Measurements from ENCODE around the gene RING1. TPM values are rescaled to one million over a fixed set of nuclear protein-coding genes. Genes with fewer than 3 reads are reported as not detected.

RING1 gene
- total RNA-seq, 5 donors from 2014 or later (not counting 1 experiment from before 2014, with no cell fraction given), result 37.7 to 43.8 (median 42.6) TPM

- Histone ChIP-seq H3K27ac (ENCODE audit: low read length) (peak within 1 kb of the TSS; percentile 97), H3K9me3 (no peaks in the 10 kb centered on the region), H3K4me3 (ENCODE audit: control insufficient read depth in 1 of 2, extremely low read depth in 1 of 2, low read length in 1 of 2) (peak within 1 kb of the TSS; percentile 94 to 97), H3K27me3 (replicated peaks in 1 of 2; ENCODE audit: control insufficient read depth in 2 of 2, extremely low read depth in 1 of 2, insufficient read depth in 2 of 2, low read length in 1 of 2) (no peaks in the 10 kb centered on the region), H3K4me1 (ENCODE audit: control insufficient read depth in 1 of 2, extremely low read depth in 1 of 2, insufficient read depth in 2 of 2, low read length in 2 of 2) (peaks cover 20 to 61% of the 10 kb centered on the region in 2 experiments), H3K36me3 (ENCODE audit: control insufficient read depth in 2 of 2, extremely low read depth in 1 of 2, insufficient read depth in 1 of 2, low read length in 1 of 2) (peaks cover 0 to 44% of the 10 kb centered on the region in 2 donors)
- Mint-ChIP-seq H3K27me3 (no peaks in the 10 kb centered on the region), H3K4me1 (peaks cover 71 to 75% (median 74%) of the 10 kb centered on the region in 3 donors), H3K4me3 (peak within 1 kb of the TSS; percentile 97 to 100 (median 99)), H3K9me3 (no peaks in the 10 kb centered on the region), H3K27ac (peak within 1 kb of the TSS; percentile 99 to 100), H3K36me3 (peaks cover 40% of the 10 kb centered on the region)
- ChIA-PET CTCF (interaction anchor here in 1 of 2 donors (0.7 kb wide), 1 partner anchor 97 kb away, joined by 6 read pairs; no protein-coding TSS in a partner anchor), POLR2A (interaction anchor here in 1 of 2 donors (0.7 kb wide), 1 partner anchor 17 kb away, joined by 9 read pairs; no protein-coding TSS in a partner anchor)
- WGBS (ENCODE audit: insufficient coverage), result 0% methylated on average over 51 of the region's 68 CpGs
- ATAC-seq (replicated peaks in 1 of 4) (peak; percentile 77 to 80 (median 80)), DNase-seq (peak; percentile 95 to 100 (median 99))
Observed at GRCh38 chr6:33200219-33201146, 7.8 kb upstream of the RING1 start, which contains the start of the genes RXRB and SLC39A7. Gene RXRB (minus strand): TSS chr6:33200665. CDS start chr6:33200476, 189 bp downstream. Gene SLC39A7 (plus strand): TSS chr6:33200867. CDS start chr6:33201246, 379 bp downstream.

- Mint-ChIP-seq H3K9me3 (no peaks in the 10 kb centered on the region), H3K27ac (peak overlapping the region; percentile 99 to 100), H3K4me3 (peak overlapping the region; percentile 97 to 100 (median 99)), H3K4me1 (peaks cover 77 to 81% (median 81%) of the 10 kb centered on the region in 3 donors), H3K27me3 (no peaks in the 10 kb centered on the region), H3K36me3 (peaks cover 33% of the 10 kb centered on the region)
- Histone ChIP-seq H3K27ac (ENCODE audit: low read length) (peak overlapping the region; percentile 97), H3K27me3 (replicated peaks in 1 of 2; ENCODE audit: control insufficient read depth in 2 of 2, extremely low read depth in 1 of 2, insufficient read depth in 2 of 2, low read length in 1 of 2) (no peaks in the 10 kb centered on the region), H3K36me3 (ENCODE audit: control insufficient read depth in 2 of 2, extremely low read depth in 1 of 2, insufficient read depth in 1 of 2, low read length in 1 of 2) (peaks cover 0 to 37% of the 10 kb centered on the region in 2 donors), H3K9me3 (no peaks in the 10 kb centered on the region), H3K4me1 (ENCODE audit: control insufficient read depth in 1 of 2, extremely low read depth in 1 of 2, insufficient read depth in 2 of 2, low read length in 2 of 2) (peaks cover 20 to 65% of the 10 kb centered on the region in 2 experiments), H3K4me3 (ENCODE audit: control insufficient read depth in 1 of 2, extremely low read depth in 1 of 2, low read length in 1 of 2) (peak overlapping the region; percentile 94 to 97)
- ATAC-seq (replicated peaks in 1 of 4) (no peak), DNase-seq (no peak)
- 9% methylated on average over 14 of the region's 14 CpGs for WGBS (ENCODE audit: insufficient coverage)
- CTCF ChIA-PET, result no interaction called here
- POLR2A ChIA-PET, result no interaction called here
Observed at GRCh38 chr6:33201147-33201545, 7.2 kb upstream of the RING1 start.

DNA sequence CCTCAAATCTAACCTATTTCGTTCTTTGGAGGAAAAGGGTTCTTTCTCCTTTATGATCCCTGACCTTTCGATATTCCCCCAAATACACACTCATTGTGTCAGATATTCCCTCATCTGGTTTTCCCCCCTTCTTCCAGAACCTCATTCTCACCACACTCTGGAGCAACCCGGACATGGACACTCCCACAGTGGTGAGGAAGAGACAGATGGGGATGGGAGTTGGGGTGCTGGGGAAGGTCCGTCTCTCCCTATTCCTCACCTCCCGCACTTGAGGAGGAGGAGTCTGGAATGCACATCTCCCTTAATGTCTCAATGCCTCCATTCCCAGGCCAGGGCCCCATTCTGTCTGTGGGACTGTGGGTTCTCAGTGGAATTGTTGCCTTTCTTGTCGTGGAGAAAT is 6.4 kb upstream of the RING1 start:
- ChIA-PET POLR2A (no interaction called here), CTCF (no interaction called here)
- peaks cover 27% of the 10 kb centered on the region for H3K36me3 Mint-ChIP-seq
- no peak overlapping the region for H3K27ac ChIP-seq (ENCODE audit: low read length)
- peak overlapping the region; percentile 69 to 73 for H3K27ac Mint-ChIP-seq
- no peaks in the 10 kb centered on the region for H3K27me3 ChIP-seq (replicated peaks in 1 of 2; ENCODE audit: control insufficient read depth in 2 of 2, extremely low read depth in 1 of 2, insufficient read depth in 2 of 2, low read length in 1 of 2)
- H3K4me3 Mint-ChIP-seq, result peak overlapping the region; percentile 97 to 100 (median 99)
- no peaks in the 10 kb centered on the region for H3K9me3 Mint-ChIP-seq
- H3K36me3 ChIP-seq (ENCODE audit: control insufficient read depth in 2 of 2, extremely low read depth in 1 of 2, insufficient read depth in 1 of 2, low read length in 1 of 2), result peaks cover 0 to 29% of the 10 kb centered on the region in 2 donors
- H3K9me3 ChIP-seq, result no peaks in the 10 kb centered on the region
- H3K4me3 ChIP-seq (ENCODE audit: control insufficient read depth in 1 of 2, extremely low read depth in 1 of 2, low read length in 1 of 2), result no peak overlapping the region
- DNase-seq (no peak), ATAC-seq (replicated peaks in 1 of 4) (no peak)
- H3K4me1 Mint-ChIP-seq, result peaks cover 81 to 85% (median 83%) of the 10 kb centered on the region in 3 donors
- no CpG with 5 or more reads among the region's 6 CpGs for WGBS (ENCODE audit: insufficient coverage)
- no peaks in the 10 kb centered on the region for H3K27me3 Mint-ChIP-seq
- H3K4me1 ChIP-seq (ENCODE audit: control insufficient read depth in 1 of 2, extremely low read depth in 1 of 2, insufficient read depth in 2 of 2, low read length in 2 of 2), result peaks cover 20 to 65% of the 10 kb centered on the region in 2 experiments

- no peak for DNase-seq
- POLR2A ChIA-PET, result no interaction called here
- Mint-ChIP-seq H3K36me3 (peaks cover 22% of the 10 kb centered on the region), H3K27ac (peak overlapping the region in 1 of 2 donors; percentile 75), H3K4me3 (peak overlapping the region; percentile 92 to 99 (median 97)), H3K4me1 (peaks cover 73 to 76% (median 75%) of the 10 kb centered on the region in 3 donors), H3K9me3 (no peaks in the 10 kb centered on the region), H3K27me3 (no peaks in the 10 kb centered on the region)
- Histone ChIP-seq H3K4me1 (ENCODE audit: control insufficient read depth in 1 of 2, extremely low read depth in 1 of 2, insufficient read depth in 2 of 2, low read length in 2 of 2) (peaks cover 23 to 68% of the 10 kb centered on the region in 2 experiments), H3K9me3 (no peaks in the 10 kb centered on the region), H3K27ac (ENCODE audit: low read length) (no peak overlapping the region), H3K27me3 (replicated peaks in 1 of 2; ENCODE audit: control insufficient read depth in 2 of 2, extremely low read depth in 1 of 2, insufficient read depth in 2 of 2, low read length in 1 of 2) (no peaks in the 10 kb centered on the region), H3K4me3 (ENCODE audit: control insufficient read depth in 1 of 2, extremely low read depth in 1 of 2, low read length in 1 of 2) (no peak overlapping the region), H3K36me3 (ENCODE audit: control insufficient read depth in 2 of 2, extremely low read depth in 1 of 2, insufficient read depth in 1 of 2, low read length in 1 of 2) (peaks cover 0 to 21% of the 10 kb centered on the region in 2 donors)
- ATAC-seq (replicated peaks in 1 of 4), result no peak
- CTCF ChIA-PET, result no interaction called here
- 86% methylated on average over 5 of the region's 6 CpGs for whole genome bisulfite sequencing (ENCODE audit: insufficient coverage)
Observed at GRCh38 chr6:33202799-33203198, 5.5 kb upstream of the RING1 start.

GRCh38 chr6:33203443-33204164 is 4.7 kb upstream of the RING1 start:
- Histone ChIP-seq H3K9me3 (no peaks in the 10 kb centered on the region), H3K4me3 (ENCODE audit: control insufficient read depth in 1 of 2, extremely low read depth in 1 of 2, low read length in 1 of 2) (peak overlapping the region in 1 of 2 donors; percentile 75), H3K27ac (ENCODE audit: low read length) (no peak overlapping the region), H3K36me3 (ENCODE audit: control insufficient read depth in 2 of 2, extremely low read depth in 1 of 2, insufficient read depth in 1 of 2, low read length in 1 of 2) (peaks cover 0 to 21% of the 10 kb centered on the region in 2 donors), H3K4me1 (ENCODE audit: control insufficient read depth in 1 of 2, extremely low read depth in 1 of 2, insufficient read depth in 2 of 2, low read length in 2 of 2) (peaks cover 23 to 64% of the 10 kb centered on the region in 2 experiments), H3K27me3 (replicated peaks in 1 of 2; ENCODE audit: control insufficient read depth in 2 of 2, extremely low read depth in 1 of 2, insufficient read depth in 2 of 2, low read length in 1 of 2) (no peaks in the 10 kb centered on the region)
- WGBS (ENCODE audit: insufficient coverage), result 100% methylated on average over 2 of the region's 7 CpGs
- CTCF ChIA-PET, result no interaction called here
- no peaks in the 10 kb centered on the region for H3K27me3 Mint-ChIP-seq
- H3K4me1 Mint-ChIP-seq, result peaks cover 65 to 69% (median 68%) of the 10 kb centered on the region in 3 donors
- peak overlapping the region; percentile 92 to 99 (median 97) for H3K4me3 Mint-ChIP-seq
- no peaks in the 10 kb centered on the region for H3K9me3 Mint-ChIP-seq
- POLR2A ChIA-PET, result no interaction called here
- DNase-seq (no peak), ATAC-seq (replicated peaks in 1 of 4) (no peak)
- peaks cover 22% of the 10 kb centered on the region for H3K36me3 Mint-ChIP-seq
- H3K27ac Mint-ChIP-seq, result peak overlapping the region; percentile 78 to 88

DNA sequence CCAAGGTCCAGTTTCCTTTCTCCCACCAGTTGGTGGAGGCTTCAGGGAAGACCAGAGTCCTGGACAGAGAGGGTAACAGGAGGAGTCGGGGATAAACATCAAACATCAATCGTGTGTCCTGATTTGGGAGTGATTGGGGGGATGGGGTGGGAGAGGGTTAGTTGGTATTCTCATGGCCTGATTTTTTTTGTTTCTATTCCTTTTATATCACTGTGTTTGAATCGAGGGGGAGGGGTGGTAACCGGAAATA is 4.2 kb upstream of the RING1 start:
- H3K9me3 Mint-ChIP-seq, result no peaks in the 10 kb centered on the region
- Histone ChIP-seq H3K4me3 (ENCODE audit: control insufficient read depth in 1 of 2, extremely low read depth in 1 of 2, low read length in 1 of 2) (peak overlapping the region; percentile 75 to 91), H3K36me3 (ENCODE audit: control insufficient read depth in 2 of 2, extremely low read depth in 1 of 2, insufficient read depth in 1 of 2, low read length in 1 of 2) (peaks cover 0 to 21% of the 10 kb centered on the region in 2 donors), H3K4me1 (ENCODE audit: control insufficient read depth in 1 of 2, extremely low read depth in 1 of 2, insufficient read depth in 2 of 2, low read length in 2 of 2) (peaks cover 23 to 64% of the 10 kb centered on the region in 2 experiments), H3K27ac (ENCODE audit: low read length) (peak overlapping the region; percentile 61), H3K9me3 (no peaks in the 10 kb centered on the region), H3K27me3 (replicated peaks in 1 of 2; ENCODE audit: control insufficient read depth in 2 of 2, extremely low read depth in 1 of 2, insufficient read depth in 2 of 2, low read length in 1 of 2) (no peaks in the 10 kb centered on the region)
- DNase-seq (no peak), ATAC-seq (replicated peaks in 1 of 4) (no peak)
- 0% methylated on average over 1 of the region's 4 CpGs for WGBS (ENCODE audit: insufficient coverage)
- H3K27me3 Mint-ChIP-seq, result no peaks in the 10 kb centered on the region
- ChIA-PET CTCF (interaction anchor here in 1 of 2 donors (0.5 kb wide), 1 partner anchor 1217 kb away, joined by 3 read pairs; no protein-coding TSS in a partner anchor), POLR2A (no interaction called here)
- H3K4me3 Mint-ChIP-seq, result peak overlapping the region; percentile 79 to 97 (median 92)
- peaks cover 22% of the 10 kb centered on the region for H3K36me3 Mint-ChIP-seq
- peaks cover 66 to 69% (median 68%) of the 10 kb centered on the region in 3 donors for H3K4me1 Mint-ChIP-seq
- peak overlapping the region; percentile 78 to 88 for H3K27ac Mint-ChIP-seq
